ENCODE results near the gene SETBP1.

DNA sequence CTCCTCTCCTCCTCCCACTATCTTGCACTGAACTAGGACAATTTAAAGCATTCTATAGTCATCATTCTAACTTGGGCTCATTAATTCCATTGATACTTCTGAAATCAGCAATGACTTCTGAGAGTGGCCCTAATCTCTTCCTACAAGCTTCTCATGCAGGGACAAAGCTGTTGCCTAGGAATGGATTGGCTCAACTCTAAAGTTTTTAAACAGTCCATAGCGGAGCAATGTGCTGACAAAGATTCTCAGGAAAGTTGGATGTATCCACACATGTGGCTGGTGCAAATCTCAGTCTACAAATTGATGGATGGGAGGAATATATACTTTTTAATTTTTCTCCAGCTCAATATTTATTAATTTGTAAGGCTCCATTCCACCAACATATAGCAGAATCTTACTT lies 388.9 kb downstream of the SETBP1 start:
- TF ChIP-seq, protein P1, sequence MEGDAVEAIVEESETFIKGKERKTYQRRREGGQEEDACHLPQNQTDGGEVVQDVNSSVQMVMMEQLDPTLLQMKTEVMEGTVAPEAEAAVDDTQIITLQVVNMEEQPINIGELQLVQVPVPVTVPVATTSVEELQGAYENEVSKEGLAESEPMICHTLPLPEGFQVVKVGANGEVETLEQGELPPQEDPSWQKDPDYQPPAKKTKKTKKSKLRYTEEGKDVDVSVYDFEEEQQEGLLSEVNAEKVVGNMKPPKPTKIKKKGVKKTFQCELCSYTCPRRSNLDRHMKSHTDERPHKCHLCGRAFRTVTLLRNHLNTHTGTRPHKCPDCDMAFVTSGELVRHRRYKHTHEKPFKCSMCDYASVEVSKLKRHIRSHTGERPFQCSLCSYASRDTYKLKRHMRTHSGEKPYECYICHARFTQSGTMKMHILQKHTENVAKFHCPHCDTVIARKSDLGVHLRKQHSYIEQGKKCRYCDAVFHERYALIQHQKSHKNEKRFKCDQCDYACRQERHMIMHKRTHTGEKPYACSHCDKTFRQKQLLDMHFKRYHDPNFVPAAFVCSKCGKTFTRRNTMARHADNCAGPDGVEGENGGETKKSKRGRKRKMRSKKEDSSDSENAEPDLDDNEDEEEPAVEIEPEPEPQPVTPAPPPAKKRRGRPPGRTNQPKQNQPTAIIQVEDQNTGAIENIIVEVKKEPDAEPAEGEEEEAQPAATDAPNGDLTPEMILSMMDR (IDR thresholded peaks at IDR 0.05; ENCODE audit: insufficient read depth, low read depth, low read length) = no peak
- TF ChIP-seq EZH2 (IDR thresholded peaks at IDR 0.05; ENCODE audit: insufficient read depth, low read length) = no peak

Data from astrocyte (in vitro differentiated cells and primary cell).